Left hindlimb (tissue), 1 donor: ENCODE data around the gene XPNPEP1.

ENCODE experiments used
- DNase-seq: peaks from one replicate; pipeline ENCODE4 v3.0.0-alpha.2; 2018

Gene XPNPEP1

GRCh38 chr10:109861081-109861480, 62.2 kb downstream of the XPNPEP1 start:
- no peak for DNase-seq

- DNase-seq, result no peak
Measured at GRCh38 chr10:109859221-109859620, 64.1 kb downstream of the XPNPEP1 start.

GRCh38 chr10:109855746-109856145, 67.6 kb downstream of the XPNPEP1 start:
- no peak for DNase-seq

- no peak for DNase-seq
Measured at GRCh38 chr10:109853921-109854320, 69.4 kb downstream of the XPNPEP1 start.

- DNase-seq, result peak; percentile 82
Measured at GRCh38 chr10:109852475-109853037, 70.8 kb downstream of the XPNPEP1 start.

- DNase-seq, result no peak
Measured at GRCh38 chr10:109851616-109852474, 71.5 kb downstream of the XPNPEP1 start.

GRCh38 chr10:109846832-109847231, 76.5 kb downstream of the XPNPEP1 start:
- no peak for DNase-seq

- no peak for DNase-seq
Measured at GRCh38 chr10:109845308-109845707, 78.0 kb downstream of the XPNPEP1 start.

- no peak for DNase-seq
Measured at GRCh38 chr10:109838592-109839244, 84.6 kb downstream of the XPNPEP1 start.

GRCh38 chr10:109837384-109837783, 85.9 kb downstream of the XPNPEP1 start:
- DNase-seq, result no peak

- no peak for DNase-seq
Measured at GRCh38 chr10:109835257-109835656, 88.1 kb downstream of the XPNPEP1 start.

- DNase-seq, result no peak
Measured at GRCh38 chr10:109831846-109832245, 91.5 kb downstream of the XPNPEP1 start.

- no peak for DNase-seq
Measured at GRCh38 chr10:109824206-109824605, 99.1 kb downstream of the XPNPEP1 start.

GRCh38 chr10:109823196-109823595, 100.1 kb downstream of the XPNPEP1 start:
- DNase-seq, result no peak

- DNase-seq, result no peak
Measured at GRCh38 chr10:109821672-109822071, 101.6 kb downstream of the XPNPEP1 start.

GRCh38 chr10:109820620-109821405, 102.5 kb downstream of the XPNPEP1 start:
- no peak for DNase-seq

- DNase-seq, result no peak
Measured at GRCh38 chr10:109819807-109820206, 103.5 kb downstream of the XPNPEP1 start.
